Activated CD4-positive, alpha-beta T cell treated with anti-CD3 and anti-CD28 coated beads for 24 hours (primary cell): Measurements from ENCODE around the gene JUND.

Experiments used
- DNase-seq, 2 donors: peaks; one replicate each; pipeline ENCODE4 v3.0.0-alpha.2; 2020; ENCODE audit warnings: low read depth in 2 of 2

JUND gene

DNA sequence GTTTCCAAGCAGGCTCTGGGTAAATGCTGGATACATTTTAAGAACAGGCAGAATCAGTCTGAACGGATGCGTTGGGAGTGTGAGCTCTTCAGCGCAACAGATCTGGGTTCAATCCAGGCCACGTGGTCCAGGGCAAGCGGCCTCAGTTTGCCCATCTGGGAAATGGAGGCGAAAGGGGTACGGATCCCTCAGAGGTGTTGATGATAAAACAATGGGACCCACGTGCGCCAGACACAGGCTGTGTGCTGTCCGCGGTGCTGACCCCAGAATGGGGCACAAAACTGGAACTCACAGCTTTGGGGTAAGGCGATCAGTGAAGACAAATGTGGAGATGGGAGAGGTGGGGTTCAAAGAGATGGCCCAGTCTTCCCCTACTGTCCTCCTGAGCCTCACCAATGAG lies 42.1 kb downstream of the JUND start:
- no peak for DNase-seq

DNA sequence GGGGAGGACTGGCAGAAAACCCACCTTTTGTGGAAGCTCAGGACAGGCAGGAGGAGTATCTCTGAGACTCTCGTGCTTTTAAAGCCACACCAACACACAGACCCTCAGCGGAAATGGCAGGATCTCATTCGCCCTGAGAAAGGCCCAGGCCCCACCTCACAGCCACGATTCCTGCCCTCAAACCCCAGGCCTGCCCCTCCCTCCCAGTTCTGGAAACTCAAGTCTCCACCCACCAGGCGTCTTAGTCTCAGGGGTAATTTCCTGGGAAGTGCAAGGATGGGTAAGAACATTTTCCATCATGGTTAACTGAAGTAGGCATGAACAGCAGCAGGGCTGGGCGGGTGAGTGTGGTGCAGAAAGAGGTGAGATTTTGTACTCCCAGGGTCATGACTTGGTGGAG lies 47.2 kb downstream of the JUND start:
- DNase-seq: no peak

DNA sequence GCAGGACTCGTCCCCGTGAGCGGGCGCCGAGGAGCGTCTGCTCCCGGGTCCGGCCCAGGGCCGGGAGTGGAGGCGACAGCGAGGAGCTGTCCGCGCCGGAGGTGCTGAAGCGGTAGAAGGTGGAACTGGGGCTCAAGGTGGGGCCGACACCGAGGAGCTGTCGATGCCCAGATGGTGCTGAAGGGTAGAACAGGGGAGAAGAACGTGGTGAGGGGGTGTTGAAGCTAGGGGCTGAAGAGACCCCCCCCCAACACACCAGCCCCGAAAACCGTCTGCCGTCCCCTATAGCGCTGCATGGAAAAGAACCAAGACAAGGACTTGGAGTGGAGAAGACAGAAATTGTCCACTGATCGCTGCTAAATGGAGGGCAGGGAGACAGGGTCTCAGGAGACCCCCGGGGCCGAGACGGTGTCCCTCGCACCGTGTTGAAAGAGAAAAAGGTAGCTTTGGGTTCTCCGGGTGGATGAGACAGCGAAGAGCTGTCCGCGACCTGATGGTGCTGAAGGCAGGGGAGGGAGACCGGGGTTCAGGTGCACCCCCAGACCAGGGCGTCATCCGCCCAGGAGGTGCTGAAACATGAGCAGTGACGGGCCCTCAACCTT lies 48.1 kb downstream of the JUND start:
- DNase-seq: peak; percentile 13 to 35

DNA sequence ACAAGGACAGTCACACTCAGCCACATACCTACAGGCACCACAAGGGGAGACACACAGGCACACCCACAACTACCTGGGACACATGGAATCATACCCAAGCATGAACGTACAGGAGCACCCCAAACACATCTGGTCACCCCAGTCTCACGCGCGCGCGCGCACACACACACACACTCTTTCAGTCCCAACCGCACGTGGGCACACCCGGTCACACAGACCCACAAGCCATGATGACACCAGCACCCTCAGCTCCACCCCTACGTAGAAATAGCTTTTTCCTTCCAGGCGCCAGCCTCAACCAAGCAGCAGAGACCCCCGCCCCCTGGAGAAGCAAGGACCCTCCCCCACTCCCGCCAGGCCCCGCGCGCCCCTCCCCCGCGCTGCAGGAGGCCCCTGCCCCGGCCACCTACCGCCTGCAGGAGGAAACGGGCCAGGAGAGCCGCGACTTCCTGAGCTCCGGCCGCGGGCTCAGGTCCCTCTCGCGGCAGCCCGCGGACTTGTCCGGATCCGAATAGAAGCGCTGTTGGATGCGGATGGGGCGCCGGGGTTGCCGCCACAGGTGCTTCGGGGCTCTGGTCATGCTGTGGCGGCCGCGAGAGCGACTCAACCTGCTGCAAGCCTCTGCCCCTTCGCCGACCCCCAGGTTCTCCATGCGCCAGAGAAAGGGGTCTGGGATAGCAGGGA lies 48.7 kb downstream of the JUND start:
- DNase-seq: no peak

DNA sequence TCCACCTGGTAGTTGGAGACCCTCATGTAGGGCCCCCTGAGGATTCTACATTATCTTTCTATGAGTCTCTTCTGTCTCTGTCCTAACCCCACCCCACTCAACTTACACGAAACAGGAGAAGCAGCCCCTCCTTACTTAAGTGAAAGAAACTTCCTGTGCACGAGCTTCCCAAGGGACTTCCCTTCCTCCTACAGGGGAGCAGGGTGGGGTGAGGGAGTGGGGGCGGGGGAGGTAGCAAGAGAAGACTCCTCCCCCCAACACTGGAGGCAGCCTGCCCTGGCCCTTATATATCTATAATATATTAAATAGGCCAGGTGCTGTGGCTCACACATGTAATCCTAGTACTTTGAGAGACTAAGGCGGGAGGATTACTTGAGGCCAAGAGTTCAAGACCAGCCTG lies 49.6 kb downstream of the JUND start:
- no peak for DNase-seq

DNA sequence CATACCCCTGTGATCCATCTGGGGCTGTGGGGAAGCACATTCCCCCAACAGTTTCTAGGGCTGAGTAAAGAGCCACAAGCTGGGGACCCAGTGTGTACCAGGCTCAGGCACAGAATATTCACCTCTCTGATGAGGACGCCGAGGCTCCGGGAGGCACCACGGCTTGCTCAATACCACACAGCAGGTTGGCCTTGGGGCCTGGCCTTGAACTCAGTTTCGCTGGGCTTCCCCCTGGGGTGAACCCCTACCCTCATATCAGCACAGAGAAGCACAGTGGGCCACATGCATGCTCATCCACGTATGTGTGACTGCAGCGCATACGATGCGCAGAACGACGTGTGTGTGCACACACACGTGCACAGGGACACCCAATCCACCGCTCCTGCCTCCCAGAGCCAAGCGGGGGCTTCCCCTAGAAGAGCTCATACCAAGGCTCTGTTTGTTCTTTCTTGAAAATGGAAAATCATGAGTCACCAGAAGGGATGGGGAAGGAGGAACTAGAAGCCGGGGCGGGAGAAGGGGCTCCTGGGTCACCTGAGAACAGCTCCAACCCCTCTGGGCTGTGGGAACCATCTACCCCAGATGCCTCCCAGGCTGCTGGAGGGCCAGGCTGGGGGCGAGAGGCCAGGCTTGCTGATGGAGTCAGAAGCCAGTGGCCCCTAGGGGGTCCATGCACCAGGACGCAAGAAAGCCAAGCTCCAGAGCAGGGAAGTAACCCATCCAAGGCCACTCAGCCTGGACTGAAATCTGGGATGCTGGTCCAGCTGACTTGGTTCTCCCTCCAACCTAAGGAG lies 50.3 kb downstream of the JUND start:
- no peak for DNase-seq

DNA sequence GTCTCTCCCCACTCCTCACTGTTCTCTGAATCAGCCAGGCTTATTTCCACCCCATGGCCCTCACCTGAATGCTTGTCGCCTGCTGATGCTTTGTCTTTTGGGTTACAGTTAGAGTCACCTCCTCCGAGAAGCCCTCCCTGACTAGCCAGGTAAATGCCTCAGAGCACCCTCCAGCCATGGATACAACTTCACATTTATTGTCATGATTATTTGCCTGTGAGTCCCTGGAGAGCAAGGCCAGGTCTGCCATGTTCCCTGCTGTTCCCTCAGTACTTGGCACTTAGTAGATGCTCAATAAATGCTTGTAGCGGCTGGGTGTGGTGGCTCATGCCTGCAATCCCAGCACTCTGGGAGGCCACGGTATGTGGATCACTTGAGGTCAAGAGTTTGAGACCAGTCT lies 51.5 kb downstream of the JUND start:
- DNase-seq: no peak
